T-helper 2 cell treated with Interferon-gamma antibody and Interleukin-4, amounts not matched to agents 5 μg/mL and 100 μg/mL, for 36 hours (primary cell): Measurements from ENCODE around the gene EFNB1.

Experiments used
- DNase-seq: peaks from one replicate; pipeline ENCODE4 v3.0.0; 2021; ENCODE audit warnings: low spot score
- H3K27ac Mint-ChIP-seq: one replicate; pipeline ENCODE4 v1.8.0; 2021; ENCODE audit warnings: mild to moderate bottlenecking, mixed read lengths
- H3K27me3 Mint-ChIP-seq: one replicate; pipeline ENCODE4 v1.8.0; 2021; ENCODE audit warnings: low read depth, mixed read lengths
- H3K36me3 Mint-ChIP-seq: one replicate; pipeline ENCODE4 v1.8.0; 2021; ENCODE audit warnings: low read depth, mixed read lengths
- H3K4me1 Mint-ChIP-seq: one replicate; pipeline ENCODE4 v1.8.0; 2021; ENCODE audit warnings: low read depth, mixed read lengths
- H3K4me3 Mint-ChIP-seq: one replicate; pipeline ENCODE4 v1.8.0; 2022; ENCODE audit warnings: mild to moderate bottlenecking, moderate library complexity, mixed read lengths
- H3K9me3 Mint-ChIP-seq: one replicate; pipeline ENCODE4 v1.8.0; 2021; ENCODE audit warnings: mixed read lengths

EFNB1 gene

GRCh38 chrX:68872171-68872570 is 43.4 kb downstream of the EFNB1 start:
- H3K27ac Mint-ChIP-seq: no peak overlapping the region
- no peaks in the 10 kb centered on the region for H3K36me3 Mint-ChIP-seq
- H3K4me3 Mint-ChIP-seq: no peak overlapping the region
- no peak for DNase-seq
- H3K27me3 Mint-ChIP-seq: no peaks in the 10 kb centered on the region
- H3K9me3 Mint-ChIP-seq: no peaks in the 10 kb centered on the region
- H3K4me1 Mint-ChIP-seq: peaks cover 4% of the 10 kb centered on the region

- Mint-ChIP-seq H3K4me3 (no peak overlapping the region), H3K27ac (no peak overlapping the region), H3K9me3 (no peaks in the 10 kb centered on the region), H3K4me1 (peaks cover 2% of the 10 kb centered on the region), H3K27me3 (no peaks in the 10 kb centered on the region), H3K36me3 (no peaks in the 10 kb centered on the region)
- DNase-seq: no peak
These were observed 45.3 kb downstream of the EFNB1 start for GRCh38 chrX:68874076-68874475.

GRCh38 chrX:68876731-68877130 is 47.9 kb downstream of the EFNB1 start:
- Mint-ChIP-seq H3K4me1 (no peaks in the 10 kb centered on the region), H3K4me3 (no peak overlapping the region), H3K9me3 (no peaks in the 10 kb centered on the region), H3K27ac (no peak overlapping the region), H3K36me3 (no peaks in the 10 kb centered on the region), H3K27me3 (no peaks in the 10 kb centered on the region)
- DNase-seq: no peak

GRCh38 chrX:68877606-68878005 is 48.8 kb downstream of the EFNB1 start:
- DNase-seq: no peak
- no peaks in the 10 kb centered on the region for H3K9me3 Mint-ChIP-seq
- no peaks in the 10 kb centered on the region for H3K36me3 Mint-ChIP-seq
- no peaks in the 10 kb centered on the region for H3K27me3 Mint-ChIP-seq
- no peak overlapping the region for H3K27ac Mint-ChIP-seq
- no peak overlapping the region for H3K4me3 Mint-ChIP-seq
- H3K4me1 Mint-ChIP-seq: no peaks in the 10 kb centered on the region

GRCh38 chrX:68878977-68879645 is 50.3 kb downstream of the EFNB1 start:
- Mint-ChIP-seq H3K27ac (no peak overlapping the region), H3K4me1 (no peaks in the 10 kb centered on the region), H3K4me3 (no peak overlapping the region), H3K9me3 (no peaks in the 10 kb centered on the region), H3K36me3 (no peaks in the 10 kb centered on the region), H3K27me3 (no peaks in the 10 kb centered on the region)
- DNase-seq: no peak

GRCh38 chrX:68880846-68881552 is 52.2 kb downstream of the EFNB1 start:
- Mint-ChIP-seq H3K36me3 (no peaks in the 10 kb centered on the region), H3K27ac (no peak overlapping the region), H3K4me3 (no peak overlapping the region), H3K9me3 (no peaks in the 10 kb centered on the region), H3K4me1 (no peaks in the 10 kb centered on the region), H3K27me3 (no peaks in the 10 kb centered on the region)
- DNase-seq: no peak

GRCh38 chrX:68881911-68882310 is 53.1 kb downstream of the EFNB1 start:
- H3K4me3 Mint-ChIP-seq: no peak overlapping the region
- H3K9me3 Mint-ChIP-seq: no peaks in the 10 kb centered on the region
- no peak for DNase-seq
- no peaks in the 10 kb centered on the region for H3K27me3 Mint-ChIP-seq
- no peak overlapping the region for H3K27ac Mint-ChIP-seq
- H3K36me3 Mint-ChIP-seq: no peaks in the 10 kb centered on the region
- no peaks in the 10 kb centered on the region for H3K4me1 Mint-ChIP-seq

GRCh38 chrX:68883800-68884199 is 55.0 kb downstream of the EFNB1 start:
- no peaks in the 10 kb centered on the region for H3K9me3 Mint-ChIP-seq
- no peaks in the 10 kb centered on the region for H3K36me3 Mint-ChIP-seq
- H3K4me1 Mint-ChIP-seq: no peaks in the 10 kb centered on the region
- no peak overlapping the region for H3K27ac Mint-ChIP-seq
- DNase-seq: no peak
- H3K27me3 Mint-ChIP-seq: no peaks in the 10 kb centered on the region
- H3K4me3 Mint-ChIP-seq: no peak overlapping the region

GRCh38 chrX:68889249-68889648 is 60.4 kb downstream of the EFNB1 start:
- Mint-ChIP-seq H3K4me3 (no peak overlapping the region), H3K27ac (no peak overlapping the region)
- DNase-seq: no peak

More at GRCh38 chrX:68889249-68889648, 60.4 kb downstream of the EFNB1 start:
- Mint-ChIP-seq H3K36me3 (no peaks in the 10 kb centered on the region), H3K9me3 (no peaks in the 10 kb centered on the region), H3K4me1 (no peaks in the 10 kb centered on the region), H3K27me3 (no peaks in the 10 kb centered on the region)
